ENCODE measurements around the gene CHD5.

The CHD5 gene

DNA sequence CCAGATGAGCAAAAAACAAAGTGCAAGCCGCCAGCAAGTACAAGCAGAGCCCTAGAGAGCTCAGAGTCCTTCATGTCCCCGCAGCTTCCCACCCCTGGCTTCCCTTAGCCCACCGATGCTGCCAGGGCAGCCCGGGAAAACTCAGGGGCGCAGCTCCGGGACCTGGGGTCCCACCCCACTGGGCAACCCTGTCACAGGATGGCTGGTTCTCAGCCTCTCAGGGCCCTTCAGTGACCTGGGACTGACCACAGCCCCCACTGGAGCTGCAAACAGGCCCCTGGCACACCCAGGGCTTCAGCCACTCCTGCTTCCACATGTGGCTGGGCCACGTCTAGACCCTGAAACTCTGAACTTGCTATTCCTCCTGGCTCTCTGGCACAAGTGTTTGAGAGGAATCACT is 49.5 kb downstream of the CHD5 start:
- DNase-seq (ENCODE audit: low spot score) = no peak

DNA sequence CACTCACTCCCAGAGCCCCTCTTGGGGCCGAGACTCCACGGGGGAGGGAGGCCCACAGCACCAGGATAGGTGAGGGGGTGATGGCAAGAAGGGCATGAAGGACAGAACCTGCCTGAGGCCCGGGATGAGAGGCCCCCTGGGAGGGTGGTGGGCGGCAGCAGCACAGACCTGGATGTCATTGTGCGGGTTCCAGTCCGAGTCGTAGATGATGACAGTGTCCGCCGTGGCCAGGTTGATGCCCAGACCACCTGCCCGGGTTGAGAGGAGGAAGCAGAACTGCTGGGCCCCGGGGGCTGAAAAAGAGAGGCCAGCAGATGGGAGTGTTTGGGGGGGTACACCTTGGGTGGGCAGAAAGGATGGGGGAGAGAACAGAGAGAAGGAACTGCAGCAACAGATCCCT is 50.1 kb downstream of the CHD5 start:
- DNase-seq (ENCODE audit: low spot score) = no peak

GRCh38 chr1:6129313-6129712 is 50.8 kb downstream of the CHD5 start:
- DNase-seq (ENCODE audit: low spot score) = no peak

GRCh38 chr1:6128276-6129081 is 51.6 kb downstream of the CHD5 start:
- no peak for DNase-seq (ENCODE audit: low spot score)

DNA sequence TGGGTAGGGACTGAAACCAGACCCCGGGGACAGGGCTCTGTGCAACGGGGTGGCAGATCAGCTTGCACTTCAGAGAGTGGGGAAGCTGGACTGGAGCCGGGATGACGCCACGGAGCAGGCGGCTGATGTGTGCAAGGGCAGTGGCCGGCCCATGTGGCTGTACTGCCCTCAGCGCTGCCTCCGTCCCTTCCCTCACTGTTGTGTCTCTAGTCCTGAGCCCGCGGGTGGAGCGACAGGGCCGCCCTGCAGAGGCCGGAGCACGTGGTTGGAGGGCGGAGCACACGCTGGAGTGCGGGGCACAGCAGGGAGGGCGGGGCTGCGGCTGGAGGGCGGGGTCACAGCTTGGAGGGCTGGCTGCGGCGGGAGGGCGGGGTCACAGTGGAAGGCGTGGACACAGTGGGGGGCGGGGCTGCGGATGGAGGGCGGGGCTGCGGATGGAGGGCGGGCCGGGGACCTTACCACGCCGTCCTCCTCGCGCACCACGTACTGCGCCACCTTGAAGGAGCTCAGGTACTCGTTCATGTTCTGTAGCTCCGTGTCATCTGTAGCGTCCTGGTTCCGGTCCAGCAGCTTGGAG is 52.4 kb downstream of the CHD5 start:
- peak; percentile 46 for DNase-seq (ENCODE audit: low spot score)

- DNase-seq (ENCODE audit: low spot score) = no peak
Observed at GRCh38 chr1:6126521-6127067, 53.5 kb downstream of the CHD5 start.

DNA sequence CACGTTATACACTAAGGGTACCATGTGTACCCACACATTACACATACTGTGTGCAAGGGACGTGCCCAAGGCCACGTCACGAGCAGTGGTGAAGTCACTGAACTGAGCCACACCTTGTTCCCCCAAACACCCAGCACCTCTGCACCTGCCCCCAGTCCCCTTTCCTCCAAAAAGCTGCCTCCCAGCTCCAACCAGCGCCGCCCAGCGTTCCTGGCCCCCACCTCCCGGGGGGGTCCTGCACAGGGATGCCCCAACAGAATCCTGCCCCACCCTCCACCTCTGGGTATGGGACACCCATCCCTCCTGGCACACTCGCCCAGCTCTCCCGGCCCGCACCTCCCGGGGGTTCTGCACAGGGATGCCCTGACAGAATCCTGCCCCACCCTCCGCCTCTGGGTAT is 54.1 kb downstream of the CHD5 start:
- no peak for DNase-seq (ENCODE audit: low spot score)

DNA sequence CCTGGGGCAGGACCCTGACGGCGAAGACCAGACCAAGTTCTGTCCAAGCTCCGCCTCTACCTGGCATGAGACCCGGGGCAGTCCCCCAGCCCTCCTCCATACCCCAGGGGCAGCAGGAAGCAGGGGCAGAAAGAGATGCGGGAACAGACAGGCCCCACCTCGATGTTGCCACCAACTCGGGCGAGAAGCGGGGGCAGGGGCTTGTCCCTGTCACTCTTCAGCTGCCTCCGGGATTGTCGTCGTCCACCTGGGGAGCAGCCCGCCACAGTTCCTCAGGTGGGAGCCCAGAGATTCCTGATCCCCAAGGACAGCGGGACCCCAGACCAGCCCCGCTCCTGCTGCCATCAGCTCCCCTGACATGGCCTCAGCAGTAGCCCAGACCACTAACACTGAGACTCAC is 54.8 kb downstream of the CHD5 start:
- DNase-seq (ENCODE audit: low spot score) = no peak

GRCh38 chr1:6124746-6125365 is 55.3 kb downstream of the CHD5 start:
- DNase-seq (ENCODE audit: low spot score) = no peak

GRCh38 chr1:6124341-6124740 is 55.8 kb downstream of the CHD5 start:
- no peak for DNase-seq (ENCODE audit: low spot score)

- DNase-seq (ENCODE audit: low spot score) = no peak
Observed at GRCh38 chr1:6123816-6124215, 56.3 kb downstream of the CHD5 start.

GRCh38 chr1:6123083-6123482 is 57.0 kb downstream of the CHD5 start:
- no peak for DNase-seq (ENCODE audit: low spot score)

DNA sequence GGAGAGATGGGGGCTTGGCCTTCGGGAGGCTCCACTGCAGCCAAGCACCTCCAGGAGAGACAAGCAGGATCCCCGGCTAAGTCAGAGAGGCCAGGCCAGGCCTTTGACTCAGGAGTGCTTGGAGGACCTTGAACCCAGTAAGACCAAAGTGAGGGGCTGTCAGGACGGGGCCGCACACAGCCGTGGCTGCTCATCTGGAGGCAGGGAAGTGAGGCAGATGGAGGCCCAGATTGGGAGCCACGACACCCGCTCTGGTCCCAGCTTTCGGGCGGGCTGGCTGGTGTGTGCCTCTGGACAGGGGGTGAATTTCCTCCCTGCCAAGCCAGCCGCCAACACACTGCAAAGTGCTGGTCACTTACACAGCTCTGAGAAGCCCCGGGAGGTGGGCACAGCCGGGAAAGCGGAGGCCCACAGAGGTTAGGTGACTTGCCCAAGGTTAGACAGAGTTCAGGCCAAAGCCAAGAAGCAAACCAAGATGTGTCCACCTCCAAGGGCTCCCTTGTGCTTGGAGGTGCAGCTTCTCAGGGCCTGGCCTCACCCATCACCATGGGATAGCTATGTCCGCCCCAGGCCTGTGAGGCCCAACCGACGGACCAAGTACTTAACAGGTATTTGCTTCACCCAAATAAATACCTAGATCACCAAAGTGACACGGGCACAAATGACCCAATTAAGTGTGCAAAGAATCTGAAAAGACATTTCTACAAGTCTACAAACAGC is 58.3 kb downstream of the CHD5 start:
- no peak for DNase-seq (ENCODE audit: low spot score)

DNA sequence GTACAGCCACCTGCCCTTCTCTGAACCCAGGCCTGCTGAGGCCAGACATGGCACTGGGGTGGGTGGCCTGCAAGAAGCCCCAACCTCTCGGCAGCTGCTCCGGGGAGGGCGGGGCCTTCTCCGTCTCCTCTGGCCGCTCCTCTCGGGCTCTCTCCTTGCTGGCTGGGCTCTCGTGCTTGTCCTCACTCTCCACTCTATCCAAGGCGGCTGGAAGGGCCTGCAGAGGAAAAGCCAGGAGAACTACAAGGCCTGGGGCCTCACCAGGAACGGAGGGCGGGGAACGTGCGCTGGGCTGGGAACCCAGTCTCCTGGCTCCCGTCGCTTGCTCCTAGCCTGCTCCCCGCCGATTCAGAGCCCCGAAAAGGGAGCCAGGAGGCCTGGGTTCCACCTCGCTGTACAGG is 59.1 kb downstream of the CHD5 start:
- DNase-seq (ENCODE audit: low spot score) = no peak

DNA sequence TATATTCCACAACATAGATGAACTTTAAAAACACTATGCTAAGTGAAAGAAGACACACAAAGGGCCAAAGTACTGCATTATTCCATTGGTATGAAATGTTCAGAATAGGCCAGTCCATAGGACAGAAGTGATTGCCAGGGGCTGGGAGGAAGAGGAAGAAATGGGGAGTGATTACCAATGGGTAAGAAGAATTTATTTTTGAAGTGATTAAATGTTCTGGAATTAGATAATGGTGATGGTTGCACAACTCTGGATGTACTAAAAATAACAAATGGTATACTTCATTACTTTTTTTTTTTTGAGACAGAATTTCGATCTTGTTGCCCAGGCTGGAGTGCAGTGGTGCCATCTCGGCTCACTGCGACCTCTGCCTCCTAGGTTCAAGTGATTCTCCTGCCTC is 61.7 kb downstream of the CHD5 start:
- no peak for DNase-seq (ENCODE audit: low spot score)

GRCh38 chr1:6117624-6118023 is 62.5 kb downstream of the CHD5 start:
- DNase-seq (ENCODE audit: low spot score) = no peak

GRCh38 chr1:6117064-6117463 is 63.1 kb downstream of the CHD5 start:
- no peak for DNase-seq (ENCODE audit: low spot score)

GRCh38 chr1:6116137-6116536 is 64.0 kb downstream of the CHD5 start:
- no peak for DNase-seq (ENCODE audit: low spot score)

DNA sequence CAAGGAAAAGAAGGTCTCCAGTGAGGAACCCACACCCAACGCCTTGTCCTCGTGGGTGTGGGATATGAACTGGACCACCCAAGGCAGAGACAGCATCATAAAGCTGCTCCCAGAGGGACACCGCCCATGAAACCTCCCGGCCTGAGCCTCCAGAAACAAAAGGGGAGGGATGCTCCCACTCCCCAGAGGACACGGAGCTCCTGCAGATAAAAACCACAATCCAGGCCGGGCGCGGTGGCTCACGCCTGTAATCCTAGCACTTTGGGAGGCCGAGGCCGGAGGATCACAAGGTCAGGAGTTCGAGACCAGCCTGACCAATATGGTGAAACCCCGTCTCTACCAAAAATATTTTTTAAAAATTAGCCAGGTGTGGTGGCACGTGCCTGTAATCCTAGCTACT is 66.4 kb downstream of the CHD5 start:
- DNase-seq (ENCODE audit: low spot score) = no peak

DNA sequence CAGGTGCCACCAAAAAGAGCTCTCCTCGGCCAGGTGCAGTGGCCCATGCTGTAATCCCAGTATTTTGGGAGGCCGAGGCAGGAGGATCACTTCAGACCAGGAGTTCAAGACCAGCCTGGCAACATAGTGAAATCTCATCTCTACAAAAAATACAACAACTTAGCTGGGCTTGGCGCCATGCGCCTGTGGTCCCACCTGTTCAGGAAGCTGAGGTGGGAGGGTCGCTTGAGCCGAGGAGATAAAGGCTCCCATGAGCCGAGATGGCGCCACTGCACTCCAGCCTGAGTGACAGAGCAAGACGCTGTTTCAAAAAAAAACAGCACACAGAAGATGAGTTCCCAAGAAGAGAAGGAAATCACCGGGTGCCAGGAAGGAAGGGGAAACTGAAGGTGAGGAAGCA is 67.0 kb downstream of the CHD5 start:
- no peak for DNase-seq (ENCODE audit: low spot score)

- DNase-seq (ENCODE audit: low spot score) = no peak
Observed at GRCh38 chr1:6112690-6113005, 67.5 kb downstream of the CHD5 start.

- no peak for DNase-seq (ENCODE audit: low spot score)
Observed at GRCh38 chr1:6111991-6112689, 68.0 kb downstream of the CHD5 start.

All from RKO (cell line).